NCI-H526 (cell line): ENCODE results near the gene LRP11.
"Not testable (repeated sequence)": the region's sequence is repeated elsewhere in the genome, so short reads cannot be mapped to it uniquely, and the experiment has no call there.

Experiments used
- DNase-seq, 2 experiments: peaks; one replicate each; lab custom pipeline; 2025; lab: John Stamatoyannopoulos, UW

LRP11 gene

DNA sequence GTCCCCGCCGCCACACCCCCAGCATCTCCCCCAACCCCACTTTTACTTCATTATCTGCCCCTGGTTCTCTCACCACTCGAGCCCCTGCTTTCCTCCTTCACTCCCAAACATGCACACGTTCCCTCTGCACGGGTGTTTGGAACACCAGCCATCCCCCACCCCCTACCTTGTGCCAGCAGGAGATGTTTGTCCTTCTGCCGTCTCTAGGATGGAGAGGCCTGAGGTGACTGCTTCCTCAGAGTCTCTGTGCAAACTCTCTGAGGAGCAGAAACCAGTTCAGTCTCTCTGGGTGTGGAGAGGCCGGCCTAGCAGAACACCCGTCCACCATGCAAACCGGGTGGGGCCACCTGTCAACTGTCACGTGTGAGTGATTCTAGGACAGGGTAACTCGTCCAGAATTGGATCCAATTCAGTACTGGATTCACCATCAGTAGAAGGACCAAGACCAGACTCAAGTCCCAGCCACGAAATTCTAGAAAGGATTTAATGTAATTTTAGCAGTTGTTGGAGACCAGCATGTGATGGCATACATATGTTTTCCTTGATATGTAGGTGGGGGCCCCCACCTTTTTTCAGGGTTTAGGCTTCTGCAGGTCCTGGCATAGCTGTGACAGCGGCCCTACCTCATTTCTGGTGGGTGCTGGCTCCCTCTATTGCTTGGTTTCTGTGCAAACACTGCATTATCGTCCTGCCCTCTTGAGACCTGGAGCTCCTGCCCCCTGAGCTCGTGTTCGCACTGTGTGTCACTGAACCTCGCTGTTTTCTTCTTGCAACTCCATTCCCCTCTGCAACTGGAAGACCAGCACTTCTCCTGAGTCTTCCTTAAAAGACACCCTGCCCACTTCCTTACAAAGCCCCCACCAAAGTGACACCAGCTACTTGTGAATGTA is 33.9 kb upstream of the LRP11 start, which contains the start of gene RAET1E:
RAET1E (minus strand) TSS at position 259 of the 890 bp plus-strand sequence. CDS start 7,212 bp downstream, outside the sequence.
- DNase-seq: no peak

GRCh38 chr6:149897015-149897697 is 33.0 kb upstream of the LRP11 start:
- DNase-seq: no peak

DNA sequence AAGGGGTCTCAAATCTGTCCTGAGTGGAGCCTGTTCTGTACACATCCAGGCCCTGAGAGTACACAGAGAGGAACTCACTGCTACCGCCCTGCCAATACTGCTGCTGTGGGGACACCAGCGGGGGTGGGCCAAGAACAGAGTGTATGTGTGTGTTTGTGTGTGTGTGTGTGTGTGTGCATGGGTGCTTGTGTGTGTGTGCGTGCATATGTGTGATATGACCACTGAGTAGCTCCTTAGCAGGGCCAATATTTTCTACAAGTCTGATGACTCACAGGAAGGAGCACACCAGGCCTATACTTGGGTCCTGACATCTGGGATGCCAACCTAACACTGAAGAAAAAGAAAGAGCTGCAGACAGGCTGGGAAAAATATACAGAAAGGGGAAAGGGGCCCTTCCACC is 32.3 kb upstream of the LRP11 start:
- DNase-seq: no peak

- no peak for DNase-seq
Observed at GRCh38 chr6:149895833-149896271, 31.7 kb upstream of the LRP11 start.

DNA sequence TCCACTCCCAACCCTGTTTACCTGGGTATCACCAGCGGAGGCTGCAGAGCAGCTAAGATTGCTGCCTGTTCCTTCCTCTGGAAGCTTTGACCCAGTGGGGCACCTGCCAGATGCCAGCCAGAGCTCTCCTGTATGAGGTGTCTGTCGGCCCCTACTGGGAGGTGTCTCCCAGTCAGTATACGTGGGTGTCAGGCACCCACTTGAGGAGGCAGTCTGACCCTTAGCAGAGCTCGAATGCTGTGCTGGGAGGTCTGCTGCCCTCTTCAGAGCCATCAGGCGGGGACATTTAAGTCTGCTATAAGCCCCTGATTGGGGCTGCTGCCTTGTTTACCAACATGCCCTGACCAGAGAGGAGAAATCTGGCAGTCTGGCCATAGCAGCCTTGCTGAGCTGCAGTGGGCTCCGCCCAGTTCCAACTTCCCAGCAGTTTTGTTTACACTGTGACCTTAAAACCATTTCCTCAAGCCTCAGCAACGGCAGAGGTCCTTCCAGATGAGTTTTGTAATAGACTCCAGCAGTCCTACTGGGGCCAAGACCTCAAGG is 31.0 kb upstream of the LRP11 start:
- peak in 1 of 2 experiments; percentile 33 for DNase-seq

GRCh38 chr6:149891864-149892263 is 27.7 kb upstream of the LRP11 start:
- not testable (repeated sequence) for DNase-seq

DNA sequence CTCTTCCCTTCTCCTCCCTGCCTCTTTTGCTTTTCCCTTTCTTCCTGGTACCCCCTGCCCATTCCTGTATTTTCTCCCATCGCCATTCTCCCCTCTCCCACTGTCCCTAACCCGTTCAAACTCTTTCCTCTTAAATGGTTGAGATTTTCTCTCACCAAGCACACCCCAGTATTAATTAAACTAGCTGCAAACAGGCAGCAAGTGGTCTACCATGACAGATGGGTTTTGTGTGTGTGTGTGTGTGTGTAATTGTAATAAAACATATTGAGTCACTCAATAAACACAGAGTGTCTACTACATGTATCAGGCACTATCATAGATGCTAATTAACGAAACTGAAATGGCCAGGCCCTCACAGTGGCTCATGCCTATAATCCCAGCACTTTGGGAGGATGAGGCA is 27.1 kb upstream of the LRP11 start:
- DNase-seq: no peak

DNA sequence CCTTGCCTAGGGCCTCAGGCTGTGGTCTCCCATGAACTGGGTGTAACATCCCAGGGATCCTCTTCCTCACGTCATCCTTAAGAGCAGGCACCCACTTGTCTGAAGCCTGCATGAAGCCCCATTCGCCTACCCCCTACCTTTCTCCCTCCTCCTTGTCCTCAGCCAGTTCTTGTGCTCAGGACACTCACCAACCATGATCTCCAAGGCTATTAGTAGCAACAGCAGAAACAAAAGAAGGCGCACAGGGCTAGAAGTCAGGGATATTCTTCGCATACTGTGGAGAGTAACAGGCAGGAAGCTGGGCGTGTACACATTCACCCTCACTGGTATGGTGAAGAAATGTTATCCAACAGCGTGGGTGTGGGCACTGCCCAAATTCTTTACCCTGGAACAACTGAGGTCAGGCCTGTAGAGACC is 26.5 kb upstream of the LRP11 start:
- no peak for DNase-seq

DNA sequence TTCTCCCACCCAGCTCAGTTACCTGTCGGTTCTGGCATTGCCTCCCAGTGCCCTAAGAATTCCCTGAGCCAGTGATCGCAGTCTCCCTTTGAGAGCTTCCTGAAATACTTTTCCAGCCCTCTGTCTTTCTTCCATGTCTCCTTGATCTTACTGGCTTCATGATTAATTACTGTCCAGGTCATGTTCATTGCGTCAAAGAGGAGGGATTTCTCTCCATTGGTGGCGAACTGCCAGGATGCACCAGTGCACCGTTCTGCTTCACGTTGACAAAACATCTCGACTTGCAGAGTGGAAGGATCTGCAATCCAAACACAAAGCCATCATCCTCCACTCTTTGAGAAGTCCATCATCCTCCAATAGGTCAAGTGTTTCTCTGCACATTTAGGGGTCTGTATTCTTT is 25.2 kb upstream of the LRP11 start:
- no peak for DNase-seq

GRCh38 chr6:149888659-149889058 is 24.5 kb upstream of the LRP11 start:
- no peak for DNase-seq

DNA sequence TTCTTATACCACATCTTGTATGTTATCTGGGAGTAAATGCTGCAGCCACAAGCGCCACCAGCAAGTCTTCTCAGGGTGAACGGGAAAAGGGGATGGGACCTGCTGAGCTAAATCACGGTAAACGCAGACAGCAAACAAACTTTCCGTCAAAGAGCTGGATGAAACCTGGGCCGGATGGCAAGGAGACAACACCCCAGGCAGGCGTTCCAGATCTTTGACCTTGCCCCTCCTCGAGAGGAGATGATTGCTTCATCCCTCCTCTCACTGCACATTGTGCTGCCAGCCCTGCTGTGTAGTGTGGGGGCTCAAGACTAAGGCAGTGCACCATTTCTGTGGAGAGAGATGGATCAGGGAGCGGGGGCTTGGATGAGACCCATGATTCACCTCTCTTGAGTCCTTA is 23.9 kb upstream of the LRP11 start:
- no peak for DNase-seq

DNA sequence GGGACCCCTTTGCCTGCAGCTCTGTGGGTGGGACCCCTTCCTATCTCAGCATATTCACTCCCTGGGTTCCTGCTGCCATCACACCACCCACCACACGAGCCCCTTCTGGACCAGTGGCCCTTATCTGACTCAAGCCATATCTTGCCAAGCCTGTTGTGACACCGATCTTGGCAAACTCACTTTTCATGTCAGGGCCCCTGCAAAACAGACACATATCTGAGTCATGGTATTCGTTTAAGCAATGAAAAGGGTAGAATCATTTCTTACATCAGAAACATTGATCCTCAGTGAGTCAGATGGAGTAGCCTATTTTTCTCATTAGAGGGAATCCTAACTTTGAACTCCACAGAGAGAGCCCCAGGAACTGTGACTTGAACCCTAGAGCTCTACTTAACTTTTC is 23.2 kb upstream of the LRP11 start:
- DNase-seq: no peak

DNA sequence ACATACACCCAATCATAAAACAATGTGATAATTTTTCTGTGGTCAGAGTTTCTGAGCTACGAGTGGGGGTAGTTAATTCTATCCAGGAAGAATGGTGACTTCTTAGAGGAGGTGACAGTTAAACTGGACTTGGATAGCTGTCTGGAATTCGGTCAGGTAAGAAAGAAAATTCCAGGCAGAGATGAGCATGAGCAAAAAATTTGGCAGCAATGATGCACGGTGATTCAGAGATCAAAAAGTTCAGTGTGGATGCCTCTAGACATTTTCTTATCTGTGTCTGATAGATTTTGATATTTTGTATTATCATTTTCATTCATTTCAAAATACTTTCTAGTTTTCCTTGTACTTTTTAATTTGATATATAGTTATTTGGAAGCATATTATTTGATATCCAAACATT is 21.7 kb upstream of the LRP11 start:
- DNase-seq: no peak

DNA sequence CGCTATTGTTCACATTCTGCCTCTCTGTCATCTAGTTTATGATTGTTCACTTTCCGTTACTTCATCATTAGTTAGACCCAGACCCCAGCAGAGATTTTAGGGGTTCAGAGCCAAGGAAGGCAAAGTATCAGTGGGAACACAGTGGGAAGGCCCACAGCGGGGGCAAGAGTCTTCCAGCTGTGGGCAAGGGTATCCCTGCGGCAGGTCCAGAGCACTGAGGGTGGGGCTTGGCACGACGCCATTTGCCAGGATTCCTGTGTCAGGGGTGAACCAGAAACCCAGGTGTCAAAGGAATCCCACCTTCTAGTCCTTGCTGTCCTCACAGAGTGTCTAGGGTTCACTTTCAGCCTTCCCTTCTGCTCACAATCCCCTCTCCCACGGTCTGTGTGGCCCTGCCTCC is 20.5 kb upstream of the LRP11 start:
- no peak for DNase-seq

GRCh38 chr6:149884215-149884614 is 20.1 kb upstream of the LRP11 start:
- no peak for DNase-seq

GRCh38 chr6:149881860-149882259 is 17.7 kb upstream of the LRP11 start:
- no peak for DNase-seq

DNA sequence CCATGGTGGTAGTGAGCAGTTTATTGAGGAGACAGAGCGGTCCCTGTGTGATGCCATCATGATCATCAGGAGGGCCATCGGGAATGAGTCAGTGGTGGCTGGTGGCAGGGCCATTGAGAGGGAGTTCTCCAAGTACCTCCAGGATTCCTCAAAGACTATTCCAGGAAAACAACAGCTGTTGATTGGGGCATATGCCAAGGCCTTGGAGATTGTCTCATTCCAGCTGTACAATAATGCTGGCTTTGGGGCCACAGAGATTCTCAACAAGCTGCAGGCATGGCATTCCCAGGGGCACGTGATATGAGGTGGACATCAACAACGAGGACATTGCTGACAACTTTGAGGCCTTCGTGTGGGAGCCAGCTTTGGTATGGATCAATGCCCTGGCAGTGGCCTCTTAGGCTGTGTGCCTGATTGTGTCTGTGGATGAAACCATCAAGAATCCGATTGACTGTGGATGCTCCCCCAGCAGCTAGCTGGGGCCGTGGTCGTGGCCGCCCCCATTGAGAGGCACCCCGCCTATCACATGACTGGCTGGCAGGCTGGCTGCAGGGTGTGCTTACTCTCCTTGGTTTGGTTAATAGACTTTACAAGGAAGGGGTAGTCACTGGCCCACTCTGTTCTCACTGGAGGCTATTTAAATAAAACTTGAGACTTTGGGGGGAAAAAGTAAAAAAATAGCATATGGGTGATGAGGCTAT is 17.1 kb upstream of the LRP11 start:
- DNase-seq: no peak

- DNase-seq: no peak
Observed at GRCh38 chr6:149877659-149878058, 13.5 kb upstream of the LRP11 start.

GRCh38 chr6:149876241-149876933 is 12.2 kb upstream of the LRP11 start:
- no peak for DNase-seq

- no peak for DNase-seq
Observed at GRCh38 chr6:149872233-149872632, 8.1 kb upstream of the LRP11 start.

GRCh38 chr6:149871182-149871581 is 7.0 kb upstream of the LRP11 start:
- DNase-seq: no peak
